SK-N-MC (cell line): Measurements from ENCODE around the gene MYO5A.
"Not testable (repeated sequence)": the region's sequence is repeated elsewhere in the genome, so short reads cannot be mapped to it uniquely, and the experiment has no call there.

ENCODE experiments used
- DNase-seq: peaks from one replicate; pipeline ENCODE4 v3.0.0-alpha.2; 2011; ENCODE audit warnings: low read depth, low spot score
- H3K27ac ChIP-seq: fragments of 200-600 bp; sonication (generic); 2 replicates; pipeline ENCODE4 v1.5.1; 2016; ENCODE audit warnings: mixed run types
- H3K36me3 ChIP-seq: fragments of 200-600 bp; sonication (generic); 2 replicates; pipeline ENCODE4 v1.6.1; 2017; ENCODE audit warnings: antibody characterized with exemption, low read length, mixed read lengths; ENCODE audit not compliant: insufficient read depth
- H3K4me3 ChIP-seq: fragments of 200-600 bp; sonication (generic); 2 replicates; pipeline ENCODE4 v1.5.1; 2016
- H3K9ac ChIP-seq: fragments of 200-600 bp; sonication (generic); 2 replicates; pipeline ENCODE4 v1.8.0; 2017; ENCODE audit warnings: mixed run types, mixed read lengths; ENCODE audit not compliant: insufficient read length
- H3K9me3 ChIP-seq: fragments of 200-600 bp; sonication (generic); 2 replicates; pipeline ENCODE4 v1.6.1; 2017; ENCODE audit warnings: low read depth, mild to moderate bottlenecking, antibody characterized with exemption, low read length, moderate library complexity, mixed read lengths
- EZH2 ChIP-seq: fragments of 200-600 bp; sonication (generic); IDR thresholded peaks from one replicate; pipeline ENCODE4 v1.6.1; 2017; ENCODE audit warnings: antibody characterized with exemption
- FOXP2 ChIP-seq: optimal IDR thresholded peaks from 2 replicates; pipeline ENCODE3; 2011; ENCODE audit warnings: mild to moderate bottlenecking, moderate library complexity; ENCODE audit not compliant: insufficient read depth; ENCODE audit errors: extremely low read length, control extremely low read depth
- POLR2AphosphoS5 ChIP-seq: IDR thresholded peaks from 2 replicates; pipeline ENCODE4 v1.6.1; 2012; ENCODE audit warnings: mild to moderate bottlenecking, low read depth, low read length, borderline replicate concordance

MYO5A gene

DNA sequence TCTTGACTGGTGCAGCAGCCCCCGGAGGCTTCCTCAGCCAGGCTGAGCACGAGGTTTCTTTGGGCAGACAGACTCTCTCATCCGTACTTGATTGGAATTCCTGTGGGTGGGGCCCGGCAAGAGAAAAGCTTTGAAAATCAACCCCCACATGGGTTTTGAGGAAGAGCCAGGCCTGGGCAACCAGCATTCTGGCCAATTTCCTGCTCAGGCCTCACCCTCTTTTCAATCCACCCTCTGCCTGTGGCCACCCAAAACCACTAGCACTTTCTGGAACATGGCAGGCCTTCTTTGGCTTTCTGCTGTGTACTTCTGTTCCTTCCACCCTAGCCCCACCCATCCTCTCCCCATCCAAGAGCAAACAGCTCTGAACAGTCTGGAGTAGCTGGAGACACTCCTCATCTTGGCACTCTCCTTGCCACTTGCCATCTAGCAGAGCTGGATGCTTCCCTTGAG is 239.0 kb downstream of the MYO5A start:
- TF ChIP-seq FOXP2 (no peak), POLR2AphosphoS5 (no peak), EZH2 (no peak)
- no peak overlapping the region for H3K9ac ChIP-seq
- no peaks in the 10 kb centered on the region for H3K9me3 ChIP-seq
- no peak for DNase-seq
- no peaks in the 10 kb centered on the region for H3K36me3 ChIP-seq
- H3K4me3 ChIP-seq: no peak overlapping the region
- H3K27ac ChIP-seq: no peak overlapping the region

DNA sequence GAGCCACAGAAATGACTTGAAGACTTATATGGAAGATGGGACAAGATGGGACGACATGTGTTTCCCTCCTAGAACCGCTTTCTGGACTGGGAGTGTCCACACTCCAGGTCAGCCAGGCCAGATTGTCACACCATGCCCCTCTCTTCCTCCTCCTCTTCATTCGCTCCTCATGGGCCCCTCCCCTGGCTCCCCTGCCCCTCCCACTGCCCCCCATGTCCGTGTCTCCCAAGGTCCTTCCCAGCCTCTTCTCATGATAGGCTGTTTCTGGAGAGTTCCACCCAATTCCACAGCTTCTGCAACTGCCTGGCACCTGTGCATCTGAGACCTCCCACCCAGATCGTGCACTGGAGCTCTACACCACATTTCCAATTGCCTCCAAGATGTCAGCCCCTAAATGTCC is 239.7 kb downstream of the MYO5A start:
- no peak for TF ChIP-seq POLR2AphosphoS5
- no peak for TF ChIP-seq FOXP2
- TF ChIP-seq EZH2: no peak
- no peak for DNase-seq
- Histone ChIP-seq H3K27ac (no peak overlapping the region), H3K4me3 (no peak overlapping the region), H3K9ac (no peak overlapping the region), H3K9me3 (no peaks in the 10 kb centered on the region), H3K36me3 (no peaks in the 10 kb centered on the region)

DNA sequence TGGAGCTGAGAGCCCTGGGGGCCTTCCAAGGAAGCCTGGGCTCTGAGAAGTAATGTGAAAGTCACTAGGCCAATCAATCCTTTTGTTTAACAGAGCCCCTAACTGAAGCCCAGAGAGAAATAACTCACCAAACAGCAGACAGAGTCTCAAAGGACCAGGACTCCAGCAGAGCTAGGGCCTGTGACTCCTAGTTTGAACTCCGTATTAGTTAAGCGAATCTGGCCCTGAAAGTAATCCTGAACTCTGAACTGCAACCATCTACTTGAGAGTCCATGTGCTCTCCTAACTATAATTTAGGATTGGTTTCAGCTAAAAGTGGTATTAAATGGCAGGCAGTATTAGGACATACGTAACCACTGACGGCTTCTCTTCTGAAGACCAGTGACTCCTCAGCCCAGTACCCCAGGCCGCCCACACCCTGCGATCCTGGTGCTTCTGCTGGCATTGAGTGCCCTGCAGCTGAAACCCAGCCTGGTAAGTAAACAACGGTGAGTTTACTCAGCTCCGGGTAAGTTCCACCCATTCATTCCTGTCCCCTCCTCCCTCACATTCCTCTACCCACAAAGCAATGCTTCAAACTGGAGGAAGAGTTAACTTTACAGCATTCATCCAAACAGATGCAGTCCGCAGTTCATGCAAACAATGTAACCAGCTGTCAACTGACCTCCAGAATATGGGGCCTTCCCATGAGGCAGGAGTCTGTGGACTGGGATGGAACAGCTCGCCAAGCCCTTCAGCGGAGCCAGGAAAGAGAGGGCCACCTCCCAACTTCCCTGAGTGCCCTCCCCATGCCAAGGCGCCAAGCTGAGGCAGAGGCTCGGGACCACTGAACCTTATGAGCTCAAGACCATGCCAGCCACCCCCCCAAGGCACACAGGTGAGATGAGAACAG is 240.4 kb downstream of the MYO5A start:
- Histone ChIP-seq H3K27ac (no peak overlapping the region), H3K4me3 (no peak overlapping the region), H3K9me3 (no peaks in the 10 kb centered on the region), H3K9ac (no peak overlapping the region), H3K36me3 (no peaks in the 10 kb centered on the region)
- DNase-seq: no peak
- TF ChIP-seq EZH2 (no peak), FOXP2 (no peak), POLR2AphosphoS5 (no peak)

DNA sequence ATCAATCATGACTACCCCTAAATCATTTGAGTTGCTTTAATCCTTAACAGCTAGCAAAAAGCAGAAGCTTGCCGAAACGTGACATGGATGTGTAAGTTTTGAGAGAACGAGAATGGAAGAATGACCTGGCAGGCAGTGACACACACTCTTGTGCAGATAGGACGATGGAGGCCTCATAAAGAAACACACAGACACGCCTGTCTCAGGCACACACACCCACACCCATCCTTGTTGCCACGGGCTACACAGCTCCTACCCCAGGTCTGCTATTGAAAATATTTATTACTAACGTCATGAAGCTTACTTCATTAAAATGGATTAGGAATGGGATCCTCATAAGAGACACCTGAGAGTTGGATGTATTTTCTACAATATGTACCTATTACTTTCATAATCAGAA is 241.6 kb downstream of the MYO5A start:
- H3K9ac ChIP-seq: no peak overlapping the region
- no peaks in the 10 kb centered on the region for H3K36me3 ChIP-seq
- no peaks in the 10 kb centered on the region for H3K9me3 ChIP-seq
- no peak for DNase-seq
- no peak for TF ChIP-seq FOXP2
- no peak for TF ChIP-seq POLR2AphosphoS5
- no peak for TF ChIP-seq EZH2
- no peak overlapping the region for H3K4me3 ChIP-seq
- no peak overlapping the region for H3K27ac ChIP-seq

DNA sequence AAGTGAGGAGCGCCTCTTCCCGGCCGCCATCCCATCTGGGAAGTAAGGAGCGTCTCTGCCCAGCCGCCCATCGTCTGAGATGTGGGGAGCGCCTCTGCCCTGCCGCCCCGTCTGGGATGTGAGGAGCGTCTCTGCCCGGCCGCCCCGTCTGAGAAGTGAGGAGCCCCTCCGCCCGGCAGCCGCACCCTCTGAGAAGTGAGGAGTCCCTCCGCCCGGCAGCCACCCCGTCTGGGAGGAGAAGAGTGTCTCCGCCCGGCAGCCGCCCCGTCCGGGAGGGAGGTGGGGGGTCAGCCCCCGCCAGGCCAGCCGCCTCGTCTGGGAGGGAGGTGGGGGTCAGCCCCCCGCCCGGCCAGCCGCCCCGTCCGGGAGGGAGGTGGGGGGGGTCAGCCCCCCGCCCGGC is 242.7 kb downstream of the MYO5A start:
- H3K27ac ChIP-seq, H3K9me3 ChIP-seq, H3K4me3 ChIP-seq, H3K36me3 ChIP-seq, DNase-seq, H3K9ac ChIP-seq: not testable (repeated sequence)

GRCh38 chr15:52284164-52284563 is 244.5 kb downstream of the MYO5A start:
- Histone ChIP-seq H3K4me3 (no peak overlapping the region), H3K36me3 (no peaks in the 10 kb centered on the region), H3K27ac (no peak overlapping the region), H3K9ac (no peak overlapping the region), H3K9me3 (no peaks in the 10 kb centered on the region)
- DNase-seq: no peak
- TF ChIP-seq FOXP2: no peak
- no peak for TF ChIP-seq POLR2AphosphoS5
- no peak for TF ChIP-seq EZH2

GRCh38 chr15:52283281-52283680 is 245.4 kb downstream of the MYO5A start:
- no peak for DNase-seq
- Histone ChIP-seq H3K36me3 (no peaks in the 10 kb centered on the region), H3K9ac (no peak overlapping the region), H3K9me3 (no peaks in the 10 kb centered on the region), H3K4me3 (no peak overlapping the region), H3K27ac (no peak overlapping the region)
- no peak for TF ChIP-seq FOXP2
- TF ChIP-seq EZH2: no peak
- no peak for TF ChIP-seq POLR2AphosphoS5

GRCh38 chr15:52282418-52282817 is 246.3 kb downstream of the MYO5A start:
- no peak for DNase-seq
- H3K36me3 ChIP-seq: no peaks in the 10 kb centered on the region
- TF ChIP-seq POLR2AphosphoS5 (no peak), FOXP2 (no peak), EZH2 (no peak)
- no peak overlapping the region for H3K4me3 ChIP-seq
- no peaks in the 10 kb centered on the region for H3K9me3 ChIP-seq
- no peak overlapping the region for H3K27ac ChIP-seq
- H3K9ac ChIP-seq: no peak overlapping the region
